Stimulated activated naive B cell treated with anti-CD40 and anti-IgM and Interleukin-4, amounts not matched to agents 10 μg/mL and 1 μg/mL and 100 μg/mL, for 72 hours (primary cell): ENCODE data around the gene CCDC9.
"Not testable (repeated sequence)": the region's sequence is repeated elsewhere in the genome, so short reads cannot be mapped to it uniquely, and the experiment has no call there.

Experiments used
- ATAC-seq, 2 donors: fragments of 150-1000 bp; cut with Tn5 transposase; replicated peaks; 2 replicates each; pipeline ENCODE4 v1.10.0; 2021; ENCODE audit warnings: moderate library complexity in 1 of 2
- DNase-seq: peaks from one replicate; pipeline ENCODE4 v3.0.0; 2021
- H3K27ac Mint-ChIP-seq: one replicate; pipeline ENCODE4 v1.8.0; 2022; ENCODE audit warnings: mild to moderate bottlenecking, mixed read lengths
- H3K27me3 Mint-ChIP-seq, 2 donors: one replicate each; pipeline ENCODE4 v1.8.0; 2022; ENCODE audit warnings: mixed read lengths in 2 of 2
- H3K36me3 Mint-ChIP-seq, 2 donors: one replicate each; pipeline ENCODE4 v1.8.0; 2022; ENCODE audit warnings: mixed read lengths in 2 of 2, mild to moderate bottlenecking in 1 of 2
- H3K4me1 Mint-ChIP-seq, 2 donors: one replicate each; pipeline ENCODE4 v1.8.0; 2022; ENCODE audit warnings: mixed read lengths in 2 of 2, mild to moderate bottlenecking in 1 of 2
- H3K4me3 Mint-ChIP-seq, 2 donors: one replicate each; pipeline ENCODE4 v1.8.0; 2022; ENCODE audit warnings: mild to moderate bottlenecking in 2 of 2, mixed read lengths in 2 of 2, moderate library complexity in 1 of 2
- H3K9me3 Mint-ChIP-seq, 2 donors: one replicate each; pipeline ENCODE4 v1.8.0; 2022; ENCODE audit warnings: mixed read lengths in 2 of 2, mild to moderate bottlenecking in 1 of 2

CCDC9 gene

GRCh38 chr19:47275791-47276461 lies 19.6 kb downstream of the CCDC9 start:
- ATAC-seq (no peak), DNase-seq (no peak)
- Mint-ChIP-seq H3K27me3 (no peaks in the 10 kb centered on the region), H3K9me3 (no peaks in the 10 kb centered on the region), H3K27ac (peak overlapping the region; percentile 86), H3K36me3 (peaks cover 12 to 20% of the 10 kb centered on the region in 2 donors), H3K4me1 (peaks cover 31 to 40% of the 10 kb centered on the region in 2 donors), H3K4me3 (peak overlapping the region; percentile 81 to 84)

GRCh38 chr19:47276513-47276912 lies 20.2 kb downstream of the CCDC9 start:
- H3K27ac Mint-ChIP-seq, DNase-seq, H3K27me3 Mint-ChIP-seq, H3K4me3 Mint-ChIP-seq, ATAC-seq, H3K9me3 Mint-ChIP-seq: not testable (repeated sequence)
- peaks cover 28 to 37% of the 10 kb centered on the region in 2 donors for H3K4me1 Mint-ChIP-seq
- peaks cover 8 to 15% of the 10 kb centered on the region in 2 donors for H3K36me3 Mint-ChIP-seq

DNA sequence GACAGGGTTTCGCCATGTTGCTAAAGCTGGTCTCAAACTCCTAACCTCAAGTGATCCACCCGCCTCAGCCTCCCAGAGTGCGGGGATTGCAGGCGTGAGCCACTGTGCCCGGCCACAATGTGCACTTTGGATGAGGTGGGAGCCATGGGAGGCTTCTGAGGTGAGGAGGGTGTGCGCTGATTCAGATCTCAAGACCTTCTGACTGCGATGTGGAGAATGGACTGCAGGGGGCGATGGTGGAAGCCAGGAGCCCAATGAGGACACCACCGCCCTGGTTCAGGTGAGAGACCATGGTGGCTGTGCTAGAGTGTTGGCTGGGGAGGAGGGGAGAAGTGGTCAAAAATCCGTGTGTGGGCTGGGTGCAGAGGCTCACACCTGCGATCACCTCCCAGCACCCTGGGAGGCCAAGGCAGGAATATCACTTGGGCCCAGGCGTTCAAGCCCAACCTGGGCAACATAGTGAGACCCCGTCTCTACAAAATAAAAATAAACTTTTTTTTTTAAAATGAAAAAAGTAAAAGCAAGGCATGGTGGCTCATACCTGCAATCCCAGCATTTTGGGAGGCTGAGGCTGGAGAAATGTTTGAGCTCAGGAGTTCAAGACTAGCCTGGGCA lies 24.0 kb downstream of the CCDC9 start:
- Mint-ChIP-seq H3K9me3 (no peaks in the 10 kb centered on the region), H3K4me1 (peaks cover 19 to 28% of the 10 kb centered on the region in 2 donors), H3K4me3 (no peak overlapping the region), H3K27ac (no peak overlapping the region), H3K36me3 (peaks cover 3 to 5% of the 10 kb centered on the region in 2 donors), H3K27me3 (no peaks in the 10 kb centered on the region)
- ATAC-seq (peak; percentile 54 to 62), DNase-seq (no peak)

GRCh38 chr19:47283405-47284059 lies 27.2 kb downstream of the CCDC9 start:
- ATAC-seq, result no peak

DNA sequence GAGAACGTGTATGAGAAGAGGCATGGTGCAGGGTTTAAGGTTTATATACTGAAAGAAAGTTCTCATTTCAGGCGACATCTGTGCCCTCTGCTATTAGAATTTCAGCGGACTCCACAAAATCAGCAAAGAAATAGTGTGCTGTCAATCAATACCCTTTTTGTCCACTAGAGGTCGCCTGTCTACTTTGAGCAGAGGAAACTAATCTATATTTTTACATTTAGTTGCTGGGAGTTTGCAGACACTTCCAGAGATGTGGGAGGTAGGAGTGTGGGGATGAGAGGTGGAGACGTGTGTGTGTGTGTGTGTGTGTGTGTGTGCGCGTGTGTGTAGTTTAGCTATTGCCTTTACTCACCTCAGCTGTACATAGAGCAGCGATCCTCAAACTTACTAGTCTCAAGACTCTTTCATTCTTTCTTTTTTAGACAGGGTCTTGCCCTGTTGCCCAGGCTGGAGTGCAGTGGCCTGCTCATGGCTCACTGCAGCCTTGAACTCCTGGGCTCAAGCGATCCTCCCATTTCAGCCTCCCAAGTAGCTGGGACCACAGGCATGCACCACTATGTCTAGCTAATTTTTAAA lies 28.1 kb downstream of the CCDC9 start:
- Mint-ChIP-seq H3K4me3 (no peak overlapping the region), H3K9me3 (peaks cover 0 to 3% of the 10 kb centered on the region in 2 donors), H3K36me3 (peaks cover 0 to 3% of the 10 kb centered on the region in 2 donors), H3K27ac (no peak overlapping the region), H3K27me3 (no peaks in the 10 kb centered on the region), H3K4me1 (peaks cover 19 to 27% of the 10 kb centered on the region in 2 donors)
- ATAC-seq (no peak), DNase-seq (no peak)

More at GRCh38 chr19:47283405-47284059, 27.2 kb downstream of the CCDC9 start:
- peaks cover 0 to 3% of the 10 kb centered on the region in 2 donors for H3K36me3 Mint-ChIP-seq
- H3K27ac Mint-ChIP-seq, result no peak overlapping the region
- peaks cover 0 to under 1% of the 10 kb centered on the region in 2 donors for H3K9me3 Mint-ChIP-seq
- DNase-seq, result no peak
- H3K27me3 Mint-ChIP-seq, result no peaks in the 10 kb centered on the region
- H3K4me3 Mint-ChIP-seq, result no peak overlapping the region
- peaks cover 12 to 18% of the 10 kb centered on the region in 2 donors for H3K4me1 Mint-ChIP-seq

GRCh38 chr19:47296036-47296435 lies 39.7 kb downstream of the CCDC9 start:
- DNase-seq (peak; percentile 70), ATAC-seq (peak; percentile 96 to 97)
- no peaks in the 10 kb centered on the region for H3K36me3 Mint-ChIP-seq
- H3K9me3 Mint-ChIP-seq, result no peaks in the 10 kb centered on the region
- H3K27ac Mint-ChIP-seq, result no peak overlapping the region
- H3K27me3 Mint-ChIP-seq, result peaks cover under 1% of the 10 kb centered on the region in 2 donors
- peaks cover 11 to 20% of the 10 kb centered on the region in 2 donors for H3K4me1 Mint-ChIP-seq
- no peak overlapping the region for H3K4me3 Mint-ChIP-seq

GRCh38 chr19:47300867-47301266 lies 44.5 kb downstream of the CCDC9 start:
- peaks cover 21 to 35% of the 10 kb centered on the region in 2 donors for H3K4me1 Mint-ChIP-seq
- H3K4me3 Mint-ChIP-seq, H3K9me3 Mint-ChIP-seq, DNase-seq, H3K27ac Mint-ChIP-seq, ATAC-seq, H3K36me3 Mint-ChIP-seq: not testable (repeated sequence)
- H3K27me3 Mint-ChIP-seq, result peaks cover 9 to 22% of the 10 kb centered on the region in 2 donors

GRCh38 chr19:47302249-47302648 lies 45.9 kb downstream of the CCDC9 start:
- no peaks in the 10 kb centered on the region for H3K9me3 Mint-ChIP-seq
- peaks cover 18 to 36% of the 10 kb centered on the region in 2 donors for H3K27me3 Mint-ChIP-seq
- no peak overlapping the region for H3K4me3 Mint-ChIP-seq
- H3K27ac Mint-ChIP-seq, result no peak overlapping the region
- no peak for DNase-seq
- ATAC-seq, result peak; percentile 16 to 59
- H3K36me3 Mint-ChIP-seq, result peaks cover 0 to 3% of the 10 kb centered on the region in 2 donors
- peaks cover 19 to 27% of the 10 kb centered on the region in 2 donors for H3K4me1 Mint-ChIP-seq

DNA sequence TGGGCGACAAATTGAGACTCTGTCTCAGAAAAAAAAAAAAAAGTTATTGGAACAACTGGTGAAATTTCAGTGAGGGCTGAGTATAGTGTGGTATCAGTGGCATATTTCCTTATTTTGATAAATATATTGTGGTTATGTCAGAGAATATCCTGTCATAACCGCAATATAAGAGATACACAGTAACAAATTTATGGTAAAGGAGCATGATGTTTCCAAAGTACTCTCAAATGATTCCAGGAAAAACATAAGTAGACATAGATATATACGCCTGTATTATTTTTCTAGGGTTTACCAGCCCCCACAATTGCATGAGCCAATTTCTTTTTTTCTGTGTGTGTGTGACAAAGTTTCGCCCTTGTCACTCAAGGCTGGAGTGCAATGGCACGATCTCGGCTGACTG lies 47.6 kb downstream of the CCDC9 start:
- peaks cover 19 to 27% of the 10 kb centered on the region in 2 donors for H3K4me1 Mint-ChIP-seq
- no peak overlapping the region for H3K4me3 Mint-ChIP-seq
- H3K36me3 Mint-ChIP-seq, result peaks cover 0 to 3% of the 10 kb centered on the region in 2 donors
- H3K9me3 Mint-ChIP-seq, result no peaks in the 10 kb centered on the region
- no peak overlapping the region for H3K27ac Mint-ChIP-seq
- DNase-seq (no peak), ATAC-seq (no peak)
- H3K27me3 Mint-ChIP-seq, result peaks cover 24 to 42% of the 10 kb centered on the region in 2 donors

DNA sequence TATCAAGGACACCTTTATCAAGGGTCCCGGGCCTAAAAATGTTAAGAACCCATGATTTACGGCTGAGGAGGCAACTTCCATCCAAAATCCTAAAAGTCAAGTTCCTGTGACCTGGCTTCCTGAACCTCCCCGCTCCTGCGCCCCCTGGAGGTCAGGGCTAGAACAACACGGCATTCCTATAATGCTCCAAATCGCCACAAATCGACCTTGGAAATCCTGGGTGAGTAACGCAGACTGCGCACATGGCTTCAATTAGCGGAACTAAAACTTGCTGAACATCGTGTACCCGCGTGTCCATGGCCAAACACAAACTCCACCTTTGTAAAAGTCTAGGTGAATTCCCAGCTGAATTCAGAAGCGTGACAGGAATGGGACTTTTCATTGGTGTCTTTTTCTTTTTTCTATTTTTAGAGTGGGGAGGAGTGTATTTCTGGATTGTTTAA lies 49.0 kb downstream of the CCDC9 start:
- Mint-ChIP-seq H3K36me3 (peaks cover 0 to 3% of the 10 kb centered on the region in 2 donors), H3K4me3 (peak overlapping the region; percentile 17 to 29), H3K9me3 (no peaks in the 10 kb centered on the region), H3K27ac (peak overlapping the region; percentile 77), H3K27me3 (peaks cover 28 to 55% of the 10 kb centered on the region in 2 donors), H3K4me1 (peaks cover 15 to 19% of the 10 kb centered on the region in 2 donors)
- ATAC-seq (peak; percentile 60 to 73), DNase-seq (peak; percentile 32)

- H3K27me3 Mint-ChIP-seq, result peaks cover 33 to 61% of the 10 kb centered on the region in 2 donors
- peaks cover 0 to 3% of the 10 kb centered on the region in 2 donors for H3K36me3 Mint-ChIP-seq
- peaks cover 12 to 16% of the 10 kb centered on the region in 2 donors for H3K4me1 Mint-ChIP-seq
- ATAC-seq (no peak), DNase-seq (no peak)
- H3K27ac Mint-ChIP-seq, result no peak overlapping the region
- no peak overlapping the region for H3K4me3 Mint-ChIP-seq
- H3K9me3 Mint-ChIP-seq, result no peaks in the 10 kb centered on the region
These were observed 50.0 kb downstream of the CCDC9 start for GRCh38 chr19:47306303-47306702.

GRCh38 chr19:47309038-47309437 lies 52.7 kb downstream of the CCDC9 start:
- Mint-ChIP-seq H3K4me3 (no peak overlapping the region), H3K27ac (peak overlapping the region; percentile 27), H3K36me3 (peaks cover 0 to 3% of the 10 kb centered on the region in 2 donors), H3K27me3 (peaks cover 39 to 73% of the 10 kb centered on the region in 2 donors), H3K4me1 (peaks cover 6 to 7% of the 10 kb centered on the region in 2 donors), H3K9me3 (no peaks in the 10 kb centered on the region)
- no peak for ATAC-seq
- DNase-seq, result no peak

DNA sequence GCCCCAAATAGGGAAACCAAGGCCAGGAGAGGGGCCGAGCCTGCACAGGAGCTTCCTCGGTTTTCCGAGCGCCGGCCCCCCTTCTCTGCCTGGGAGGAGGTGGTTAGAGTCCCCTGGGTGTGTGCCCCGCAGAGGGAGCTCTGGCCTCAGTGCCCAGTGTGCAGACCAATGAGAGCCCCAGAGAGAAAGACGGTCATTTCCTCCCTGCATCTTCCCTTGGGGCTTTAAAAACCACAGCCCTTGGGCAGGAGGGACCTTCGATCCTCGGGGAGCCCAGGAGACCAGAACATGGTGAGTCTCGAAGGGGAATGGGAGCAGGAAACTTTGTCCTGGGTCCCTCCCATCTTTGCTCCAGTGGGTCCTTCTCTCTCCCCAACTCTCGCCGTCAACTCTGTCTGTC lies 53.3 kb downstream of the CCDC9 start, which contains the start of gene C5AR1:
Gene C5AR1 (plus strand): TSS at position 254 of the 400 bp plus-strand sequence. CDS start 35 bp downstream, at position 289.
- Mint-ChIP-seq H3K36me3 (peaks cover 0 to 3% of the 10 kb centered on the region in 2 donors), H3K9me3 (no peaks in the 10 kb centered on the region), H3K4me1 (peaks cover 6 to 7% of the 10 kb centered on the region in 2 donors), H3K4me3 (no peak within 1 kb of the TSS), H3K27ac (peak within 1 kb of the TSS; percentile 27), H3K27me3 (peaks cover 39 to 74% of the 10 kb centered on the region in 2 donors)
- DNase-seq (no peak), ATAC-seq (no peak)

GRCh38 chr19:47310323-47310722 lies 54.0 kb downstream of the CCDC9 start:
- Mint-ChIP-seq H3K27me3 (peaks cover 40 to 77% of the 10 kb centered on the region in 2 donors), H3K27ac (no peak overlapping the region), H3K4me1 (peaks cover 3 to 4% of the 10 kb centered on the region in 2 donors), H3K36me3 (peaks cover 0 to 1% of the 10 kb centered on the region in 2 donors), H3K9me3 (no peaks in the 10 kb centered on the region), H3K4me3 (no peak overlapping the region)
- no peak for ATAC-seq
- no peak for DNase-seq
